H1 (cell line): ENCODE measurements around the gene ZNF683. TPM values are rescaled to one million over a fixed set of nuclear protein-coding genes. Genes with fewer than 3 reads are reported as not detected.

Experiments
- ATF2 ChIP-seq: IDR thresholded peaks from 2 replicates; pipeline ENCODE4 v1.6.1; 2012; ENCODE audit warnings: low read length, inconsistent platforms
- BCL11A ChIP-seq, 2 experiments: IDR thresholded peaks; one replicate each; pipeline ENCODE4 v1.6.1; 2011; ENCODE audit warnings: low read depth in 2 of 2, low read length in 2 of 2, mild to moderate bottlenecking in 2 of 2
- CREB1 ChIP-seq: IDR thresholded peaks from 2 replicates; pipeline ENCODE4 v1.6.1; 2012; ENCODE audit warnings: inconsistent platforms
- EGR1 ChIP-seq: IDR thresholded peaks from 2 replicates; pipeline ENCODE4 v1.6.1; 2011; ENCODE audit warnings: low read depth, low read length, borderline replicate concordance
- HDAC6 ChIP-seq: IDR thresholded peaks from one replicate; pipeline ENCODE4 v1.7.1; 2012; ENCODE audit warnings: low read depth, mild to moderate bottlenecking, inconsistent platforms, low read length, moderate library complexity
- KDM1A ChIP-seq: fragments of 200-600, 300-600 bp; sonication (generic); IDR thresholded peaks from 2 replicates; pipeline ENCODE4 v1.7.1; 2016; ENCODE audit warnings: mild to moderate bottlenecking, low read length, borderline replicate concordance
- NANOG ChIP-seq: IDR thresholded peaks from 2 replicates; pipeline ENCODE4 v1.6.1; 2011; ENCODE audit warnings: low read length, low read depth, mild to moderate bottlenecking, inconsistent platforms; ENCODE audit not compliant: insufficient read depth, poor library complexity, severe bottlenecking
- PHF8 ChIP-seq: fragments of 200-600 bp; sonication (generic); conservative IDR thresholded peaks from 2 replicates; pipeline ENCODE4 v1.7.1; 2012; ENCODE audit warnings: low read depth, mild to moderate bottlenecking, inconsistent platforms, low read length, moderate library complexity
- RAD21 ChIP-seq, 2 experiments: IDR thresholded peaks in 1 of 2; conservative IDR thresholded peaks in 1 of 2; 2 replicates each; pipeline ENCODE4 v1.6.1; 2011; ENCODE audit warnings: low read depth in 2 of 2, low read length in 2 of 2, improper control_type of control experiment in 1 of 2, inconsistent platforms in 1 of 2, mild to moderate bottlenecking in 1 of 2, moderate library complexity in 1 of 2
- RNF2 ChIP-seq: fragments of 200-900, 300-1000 bp; sonication (generic); IDR thresholded peaks from 2 replicates; pipeline ENCODE4 v1.7.1; 2016; ENCODE audit warnings: borderline replicate concordance, low read depth, mild to moderate bottlenecking, antibody characterized with exemption, low read length; ENCODE audit not compliant: poor library complexity, severe bottlenecking; ENCODE audit errors: missing control alignments
- SP4 ChIP-seq: IDR thresholded peaks from 2 replicates; pipeline ENCODE4 v1.6.1; 2012; ENCODE audit warnings: low read length, inconsistent platforms
- YY1 ChIP-seq: IDR thresholded peaks from 2 replicates; pipeline ENCODE4 v1.6.1; 2011; ENCODE audit warnings: low read depth, mild to moderate bottlenecking, low read length
- polyA plus RNA-seq, 7 experiments: library from polyadenylated mRNA; depleted of rRNA in 3 of 7; stranded (reverse) in 5 of 7; unstranded in 2 of 7; fragments of >200 nt in 5 of 7; fragments of 200-250 nt in 2 of 7; gene quantifications; 1 replicate in 5 of 7; 2 replicates in 1 of 7; 4 replicates in 1 of 7; pipeline versions ENCODE4 v1.2.1 to v1.2.3, GENCODE V29; 2011 to 2013; ENCODE audit warnings: missing spikeins in 2 of 7, mixed read lengths in 2 of 7
- total RNA-seq: library from RNA; stranded (reverse); fragmentation: NEBNext Ultra II Directional; extraction: Animal tissue kit (Norgen Biotek cat#: 25700); gene quantifications from 2 replicates; pipeline ENCODE4 v1.2.1, GENCODE V29; 2021
- TF ChIP-seq, protein P1 (sequence below), 3 experiments: IDR thresholded peaks; 1 replicate in 2 of 3; 2 replicates in 1 of 3; pipeline versions ENCODE4 v1.5.1 to v1.6.1; 2011; ENCODE audit warnings: low read length in 3 of 3, mild to moderate bottlenecking in 3 of 3, inconsistent platforms in 2 of 3, low read depth in 1 of 3, moderate library complexity in 1 of 3; ENCODE audit not compliant: insufficient read depth in 1 of 3; ENCODE audit errors: control extremely low read depth in 1 of 3

ZNF683 gene
- total and polyA plus RNA-seq, 2 of the 8 experiments (the other 6 are each of a cell fraction or from before 2014, with no cell fraction given) = not detected

GRCh38 chr1:26321315-26322041 is 51.1 kb downstream of the ZNF683 start (continued):
- TF ChIP-seq ATF2 (no peak), EGR1 (no peak), YY1 (0 out of 2 replicates have a peak, but pooled peaks have one; percentile 15), SP4 (no peak), HDAC6 (no peak), KDM1A (no peak), CREB1 (0 out of 2 replicates have a peak, but pooled peaks have one; percentile 9), BCL11A (IDR thresholded peaks at IDR 0.05; ENCODE audit: low read depth in 2 of 2, low read length in 2 of 2) (no peak), RAD21 (IDR thresholded peaks at IDR 0.05 in 1 of 2, conservative IDR thresholded peaks at IDR 0.05 in 1 of 2; ENCODE audit: low read depth in 2 of 2, low read length in 2 of 2) (peak; percentile 96 to 98), RNF2 (no peak), NANOG (no peak), PHF8 (no peak)
- TF ChIP-seq, protein P1, sequence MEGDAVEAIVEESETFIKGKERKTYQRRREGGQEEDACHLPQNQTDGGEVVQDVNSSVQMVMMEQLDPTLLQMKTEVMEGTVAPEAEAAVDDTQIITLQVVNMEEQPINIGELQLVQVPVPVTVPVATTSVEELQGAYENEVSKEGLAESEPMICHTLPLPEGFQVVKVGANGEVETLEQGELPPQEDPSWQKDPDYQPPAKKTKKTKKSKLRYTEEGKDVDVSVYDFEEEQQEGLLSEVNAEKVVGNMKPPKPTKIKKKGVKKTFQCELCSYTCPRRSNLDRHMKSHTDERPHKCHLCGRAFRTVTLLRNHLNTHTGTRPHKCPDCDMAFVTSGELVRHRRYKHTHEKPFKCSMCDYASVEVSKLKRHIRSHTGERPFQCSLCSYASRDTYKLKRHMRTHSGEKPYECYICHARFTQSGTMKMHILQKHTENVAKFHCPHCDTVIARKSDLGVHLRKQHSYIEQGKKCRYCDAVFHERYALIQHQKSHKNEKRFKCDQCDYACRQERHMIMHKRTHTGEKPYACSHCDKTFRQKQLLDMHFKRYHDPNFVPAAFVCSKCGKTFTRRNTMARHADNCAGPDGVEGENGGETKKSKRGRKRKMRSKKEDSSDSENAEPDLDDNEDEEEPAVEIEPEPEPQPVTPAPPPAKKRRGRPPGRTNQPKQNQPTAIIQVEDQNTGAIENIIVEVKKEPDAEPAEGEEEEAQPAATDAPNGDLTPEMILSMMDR (IDR thresholded peaks at IDR 0.05; ENCODE audit: control extremely low read depth in 1 of 3, insufficient read depth in 1 of 3, low read depth in 1 of 3, low read length in 3 of 3) = peak; percentile 83 to 97 (median 92)
